HG02678 (cell line): ENCODE results near the gene DNAJC15.

Experiments
- ATAC-seq: cut with Tn5 transposase; IDR thresholded peaks from one replicate; pipeline ENCODE4 v1.9.1; 2021; ENCODE audit warnings: mild to moderate bottlenecking, moderate library complexity; ENCODE audit not compliant: unreplicated experiment

DNAJC15 gene

GRCh38 chr13:43003010-43003409, 20.4 kb upstream of the DNAJC15 start:
- no peak for ATAC-seq

GRCh38 chr13:43003729-43004128, 19.7 kb upstream of the DNAJC15 start:
- ATAC-seq = no peak

DNA sequence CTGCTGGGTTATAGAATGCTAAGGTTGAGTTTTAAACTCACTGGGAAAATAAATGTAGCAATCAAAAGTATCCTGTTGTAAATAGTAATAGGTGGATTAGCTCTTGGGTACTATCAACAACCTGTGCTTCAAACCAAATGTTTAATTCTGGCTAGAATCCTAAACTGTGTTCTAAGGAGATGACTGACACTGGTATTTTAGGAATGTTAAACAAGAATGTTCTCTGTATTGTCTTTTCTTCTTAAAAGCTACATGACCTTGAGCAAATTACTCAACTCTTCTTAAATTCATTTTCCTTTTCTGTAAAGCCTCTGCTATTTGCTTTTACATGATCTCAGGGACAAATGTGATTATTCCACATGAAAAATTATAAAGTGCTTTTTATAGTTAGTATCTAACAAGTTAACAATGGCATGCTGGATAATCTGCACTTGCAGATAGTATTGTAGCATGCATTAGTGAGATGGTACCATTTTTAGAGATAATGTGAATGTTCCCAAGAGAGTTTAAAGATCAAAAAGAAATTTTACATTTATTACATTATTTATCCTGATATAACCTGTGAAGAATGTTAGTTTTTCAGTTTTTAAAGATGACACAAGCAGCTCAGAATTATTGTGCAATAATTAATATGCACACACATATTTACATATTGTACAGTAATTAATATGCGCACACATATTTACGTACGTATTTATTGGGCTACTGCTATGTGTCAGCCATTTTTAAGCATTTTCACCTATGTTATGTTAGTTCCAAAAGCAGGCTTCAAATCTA, 17.7 kb upstream of the DNAJC15 start:
- ATAC-seq = no peak

DNA sequence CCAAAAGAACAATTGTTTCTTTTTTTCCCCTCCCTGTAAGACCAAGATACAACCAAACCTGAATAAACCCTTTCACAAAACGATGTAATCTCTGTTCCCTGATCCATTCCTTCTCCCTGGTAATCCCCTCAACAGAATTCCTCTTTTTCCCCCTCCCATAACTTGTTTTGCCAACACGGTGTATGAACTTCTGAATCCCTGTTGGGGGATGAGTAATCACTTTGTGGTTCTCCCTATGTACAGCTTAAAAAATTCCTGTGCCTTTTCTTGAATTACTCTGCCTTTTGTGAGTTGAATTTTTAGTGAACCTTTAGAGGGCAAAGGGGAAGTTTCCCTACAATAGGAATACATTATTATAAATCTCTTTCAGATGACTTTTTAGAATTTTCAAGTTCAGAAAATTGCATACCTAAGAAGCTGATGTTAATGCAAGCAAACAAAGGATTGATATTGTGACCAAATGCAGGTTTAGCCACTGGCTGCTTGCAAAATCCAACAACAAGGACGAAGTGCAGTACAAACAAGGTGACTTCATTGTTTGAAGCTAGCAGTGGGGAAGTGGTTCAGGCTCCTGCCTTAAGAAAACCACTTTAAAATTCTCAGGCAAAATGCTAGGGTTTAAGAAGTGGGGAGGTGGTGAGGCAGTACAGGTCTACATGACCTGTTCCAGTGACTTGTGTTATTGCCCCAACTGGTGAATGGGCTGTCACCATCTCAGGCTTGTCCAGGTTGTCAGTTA, 16.3 kb upstream of the DNAJC15 start:
- ATAC-seq = no peak

GRCh38 chr13:43008596-43008995, 14.8 kb upstream of the DNAJC15 start:
- no peak for ATAC-seq

GRCh38 chr13:43009506-43009905, 13.9 kb upstream of the DNAJC15 start:
- no peak for ATAC-seq

GRCh38 chr13:43014162-43014561, 9.2 kb upstream of the DNAJC15 start:
- no peak for ATAC-seq

DNA sequence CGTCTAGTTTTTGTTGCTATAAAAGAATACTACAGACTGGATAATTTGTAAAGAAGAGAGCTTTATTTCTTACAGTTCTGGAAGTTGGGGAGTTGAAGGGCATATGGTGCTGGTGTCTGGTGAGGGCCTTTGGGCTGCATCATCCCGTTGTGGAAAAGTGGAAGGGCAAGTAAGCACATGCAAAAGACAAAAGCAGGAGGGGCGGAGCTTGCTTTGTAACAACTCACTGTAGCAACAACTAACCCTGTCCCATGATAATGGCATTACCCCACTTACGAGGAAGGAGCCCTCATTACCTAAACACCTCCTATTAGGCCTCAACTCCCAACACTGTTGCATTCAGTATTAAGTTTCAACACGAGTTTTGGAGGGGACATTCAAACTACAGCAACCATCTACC, 7.2 kb upstream of the DNAJC15 start:
- ATAC-seq = no peak

GRCh38 chr13:43019811-43020210, 3.6 kb upstream of the DNAJC15 start:
- no peak for ATAC-seq

DNA sequence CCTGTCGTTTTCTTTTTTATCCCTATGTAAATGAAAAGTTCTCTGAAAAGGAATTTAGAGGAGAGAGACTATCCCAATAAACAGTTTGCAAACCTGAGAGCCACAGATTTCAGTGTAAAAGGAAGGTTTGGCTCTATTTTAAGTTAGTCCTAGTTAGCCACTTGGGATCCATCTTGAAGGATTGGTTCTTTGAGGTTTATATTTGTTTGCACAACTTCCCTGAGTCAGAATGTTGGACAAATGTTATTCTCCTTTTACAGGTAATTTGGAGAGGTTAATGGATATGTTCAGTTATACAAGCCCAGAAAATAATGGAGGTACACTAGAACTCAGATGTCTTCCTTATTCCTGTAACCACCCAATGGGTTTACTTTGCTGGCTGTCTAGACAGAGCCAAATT, 2.6 kb upstream of the DNAJC15 start:
- ATAC-seq = no peak

DNA sequence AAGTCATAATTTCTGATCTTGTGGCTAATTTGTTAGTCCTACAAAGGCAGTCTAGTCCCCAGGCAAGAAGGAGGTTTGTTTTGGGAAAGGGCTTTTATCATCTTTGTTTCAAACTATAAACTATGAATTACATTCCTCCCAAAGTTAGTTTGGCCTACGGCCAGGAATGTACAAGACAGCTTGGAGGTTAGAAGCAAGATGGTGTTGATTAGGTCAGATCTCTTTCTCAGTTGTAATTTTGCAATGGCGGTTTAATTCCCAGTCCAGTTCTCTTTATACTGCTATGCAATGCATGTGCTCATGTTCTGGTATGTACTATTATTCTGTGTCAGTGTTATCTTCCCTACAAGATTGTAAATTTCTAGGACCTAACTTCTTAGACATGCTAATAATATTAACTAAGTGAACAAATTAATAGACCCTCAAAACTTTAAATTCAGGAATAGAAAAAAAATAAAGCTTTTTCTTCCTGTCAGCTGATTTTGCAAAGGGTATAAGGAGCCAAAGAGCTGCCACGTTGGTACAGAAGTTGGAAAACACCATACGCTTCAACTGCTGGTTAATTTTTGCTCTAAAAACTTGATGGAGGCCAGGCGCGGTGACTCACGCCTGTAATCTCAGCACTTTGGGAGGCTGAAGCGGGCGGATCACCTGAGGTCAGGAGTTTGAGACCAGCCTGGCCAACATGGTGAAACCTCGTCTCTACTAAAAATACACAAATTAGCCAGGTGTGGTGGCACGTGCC, 1.3 kb upstream of the DNAJC15 start:
- ATAC-seq = no peak

DNA sequence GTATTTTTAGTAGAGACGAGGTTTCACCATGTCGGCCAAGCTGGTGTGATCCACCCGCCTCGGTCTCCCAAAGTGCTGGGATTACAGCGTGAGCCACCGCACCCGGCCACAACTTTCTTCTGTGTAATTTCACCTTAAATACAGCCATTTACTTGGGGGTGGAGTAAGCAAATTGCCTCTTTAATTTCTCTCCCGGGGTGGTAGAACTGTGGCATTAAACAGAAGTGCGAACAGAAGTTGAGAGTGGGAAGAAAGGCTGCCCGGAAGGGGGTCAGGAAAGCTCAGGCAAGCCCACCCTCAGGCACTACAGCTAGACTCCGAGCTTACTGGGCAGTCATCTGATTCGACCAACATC, 475 bp upstream of the DNAJC15 start:
- no peak for ATAC-seq

- ATAC-seq = no peak
Observed at GRCh38 chr13:43026262-43026661, 2.9 kb downstream of the DNAJC15 start.

DNA sequence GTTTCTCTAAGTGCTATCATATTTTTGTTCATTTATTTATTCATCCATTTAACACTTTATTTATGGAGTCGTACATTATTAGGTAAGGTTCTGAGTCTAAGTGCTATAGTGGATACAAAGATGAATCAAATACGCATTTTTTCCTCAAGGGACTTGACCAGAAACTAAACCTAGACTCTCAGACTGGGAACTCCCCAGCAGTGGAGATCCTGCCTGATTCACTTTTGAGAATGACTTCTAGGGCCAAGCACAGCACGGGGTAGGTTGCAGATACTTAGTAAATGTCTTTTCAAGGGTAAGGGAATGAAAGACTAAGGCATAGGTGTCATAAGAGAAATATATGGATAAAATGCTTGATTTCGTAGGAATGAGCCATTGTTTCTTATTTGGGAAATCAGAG, 7.2 kb downstream of the DNAJC15 start:
- no peak for ATAC-seq

GRCh38 chr13:43031881-43032280, 8.5 kb downstream of the DNAJC15 start:
- no peak for ATAC-seq

DNA sequence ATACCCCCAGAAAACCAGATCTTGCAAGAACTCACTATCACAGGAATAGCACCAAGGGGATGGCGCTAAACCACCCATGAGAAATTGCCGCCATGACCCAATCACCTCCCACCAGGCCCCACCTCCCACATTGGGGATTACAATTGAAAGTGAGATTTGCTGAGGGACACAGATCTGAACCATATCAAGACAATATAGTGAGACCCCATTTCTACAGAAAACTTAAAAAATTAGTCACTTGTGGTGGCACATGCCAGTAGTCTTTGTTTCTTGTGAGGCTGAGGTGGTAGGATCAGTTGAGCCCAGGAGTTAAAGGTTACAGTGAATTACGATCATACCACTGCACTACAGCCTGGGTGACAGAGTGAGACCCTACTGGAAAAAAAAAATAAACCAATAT, 9.7 kb downstream of the DNAJC15 start:
- ATAC-seq = no peak

DNA sequence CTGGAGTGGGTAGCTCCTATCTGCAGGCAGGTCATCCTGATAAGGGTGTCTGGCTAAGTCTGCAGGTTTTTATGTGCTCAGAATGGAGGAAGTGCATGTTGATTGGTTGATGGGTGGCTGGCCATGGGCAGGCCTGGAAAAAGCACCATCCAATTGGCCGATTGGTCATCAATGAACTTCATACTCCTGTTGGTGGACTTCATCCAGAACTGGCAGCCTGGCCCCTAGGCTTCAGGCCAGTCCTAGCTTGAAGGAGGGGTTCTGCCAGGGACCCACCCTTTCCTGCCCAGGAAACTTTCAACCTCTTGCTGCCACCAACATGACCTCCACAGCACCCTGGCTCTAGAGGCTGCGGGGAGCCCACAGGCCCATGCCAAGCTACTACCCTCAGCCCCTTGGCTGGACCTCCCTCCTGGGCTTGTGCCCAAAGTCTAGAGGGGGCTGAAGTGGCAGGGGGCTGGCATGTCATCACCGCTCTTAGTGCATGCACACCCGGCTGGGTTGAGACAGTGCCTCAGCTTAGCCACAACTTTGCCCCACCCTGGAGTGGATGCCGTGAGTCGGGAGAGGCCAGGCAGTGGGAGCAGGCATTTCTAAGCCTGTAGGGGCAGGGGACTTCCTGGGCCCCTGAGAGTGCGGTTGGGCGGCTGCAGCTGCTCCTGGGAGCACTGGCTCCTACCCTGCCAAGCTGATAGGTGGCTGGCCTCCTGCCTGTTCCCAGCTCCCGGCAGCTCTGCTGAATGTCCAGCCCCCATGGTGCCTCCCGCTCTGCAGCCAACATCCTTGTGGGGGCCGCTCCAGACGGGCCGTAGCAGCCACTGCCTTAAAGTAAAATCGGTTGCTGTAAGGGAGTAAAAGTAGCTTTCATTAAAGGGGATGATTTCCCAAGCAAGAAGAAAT, 13.2 kb downstream of the DNAJC15 start:
- ATAC-seq = no peak

GRCh38 chr13:43039966-43040365, 16.6 kb downstream of the DNAJC15 start:
- no peak for ATAC-seq

DNA sequence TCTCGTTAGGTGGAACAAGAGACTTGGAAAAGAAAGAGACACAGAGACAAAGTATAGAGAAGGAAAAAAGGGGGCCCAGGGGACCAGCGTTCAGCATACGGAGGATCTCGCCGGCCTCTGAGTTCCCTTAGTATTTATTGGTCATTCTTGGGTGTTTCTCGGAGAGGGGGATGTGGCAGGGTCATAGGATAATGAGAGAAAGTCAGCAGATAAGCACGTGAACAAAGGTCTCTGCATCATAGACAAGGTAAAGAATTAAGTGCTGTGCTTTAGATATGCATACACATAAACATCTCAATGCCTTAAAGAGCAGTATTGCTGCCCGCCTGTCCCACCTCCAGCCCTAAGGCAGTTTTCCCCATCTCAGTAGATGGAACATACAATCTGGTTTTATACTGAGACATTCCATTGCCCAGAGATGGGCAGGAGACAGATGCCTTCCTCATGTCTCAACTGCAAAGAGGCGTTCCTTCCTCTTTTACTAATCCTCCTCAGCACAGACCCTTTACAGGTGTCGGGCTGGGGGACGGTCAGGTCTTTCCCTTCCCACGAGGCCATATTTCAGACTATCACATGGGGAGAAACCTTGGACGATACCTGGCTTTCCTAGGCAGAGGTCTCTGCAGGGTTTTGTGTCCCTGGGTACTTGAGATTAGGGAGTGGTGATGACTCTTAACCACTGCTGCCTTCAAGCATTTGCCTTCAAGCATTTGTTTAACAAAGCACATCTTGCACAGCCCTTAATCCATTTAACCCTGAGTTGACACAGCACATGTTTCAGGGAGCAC, 17.4 kb downstream of the DNAJC15 start:
- ATAC-seq = peak; percentile 34

DNA sequence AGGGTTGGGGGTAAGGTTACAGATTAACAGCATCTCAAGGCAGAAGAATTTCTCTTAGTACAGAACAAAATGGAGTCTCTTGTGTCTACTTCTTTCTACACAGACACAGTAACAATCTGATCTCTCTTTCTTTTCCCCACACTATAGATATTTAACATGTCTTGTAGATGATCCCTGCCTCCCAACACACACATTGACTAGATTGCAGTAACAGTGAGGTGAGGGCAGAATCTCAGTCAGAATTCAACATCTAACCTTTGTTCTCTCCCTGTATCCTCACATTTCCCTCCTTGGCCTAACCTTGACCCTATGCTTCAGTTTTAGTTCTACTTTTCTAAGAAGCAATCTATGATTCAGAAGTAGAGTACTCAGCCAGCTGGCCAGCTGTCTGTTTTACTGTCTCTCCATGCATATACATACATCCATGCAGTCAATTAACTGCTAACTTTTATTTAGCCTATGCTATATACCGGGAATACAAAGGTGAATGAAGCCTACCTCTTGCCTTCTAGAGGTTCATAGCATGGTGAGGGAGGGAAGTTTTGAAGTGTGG, 18.1 kb downstream of the DNAJC15 start:
- ATAC-seq = peak; percentile 62
